Measurements from ENCODE around the gene AP4B1.

Gene AP4B1

DNA sequence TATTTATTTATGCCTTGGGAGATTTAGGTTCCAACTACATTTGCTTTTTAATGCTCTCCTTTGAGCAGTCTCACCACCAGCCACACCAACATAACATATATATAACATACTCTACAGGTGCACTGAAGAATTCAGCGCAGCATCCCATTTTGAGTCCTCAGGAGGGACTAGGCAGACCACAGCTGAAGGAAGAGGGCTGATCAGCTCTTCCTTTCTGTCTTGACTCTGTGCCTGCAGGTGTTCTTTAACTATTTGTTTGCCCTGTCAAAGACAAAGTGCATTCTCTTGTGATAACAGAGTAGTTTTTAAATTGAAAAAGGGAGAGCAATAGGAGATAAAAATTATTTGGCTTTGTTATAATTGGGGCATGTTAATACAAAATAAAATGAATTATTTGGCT is 41.5 kb upstream of the AP4B1 start:
- Histone ChIP-seq H2AFZ (ENCODE audit: low read depth, low read length, severe bottlenecking) (no peak overlapping the region), H3K9me3 (ENCODE audit: insufficient read depth, low read length) (no peaks in the 10 kb centered on the region), H3K79me2 (ENCODE audit: insufficient read depth, low read length) (peaks cover 79% of the 10 kb centered on the region), H3K9me2 (replicated peaks; ENCODE audit: insufficient read depth, low read length) (no peaks in the 10 kb centered on the region), H3F3A (ENCODE audit: insufficient read depth) (peaks cover 14% of the 10 kb centered on the region; the same call in 1 of the 2 replicates), H4K20me1 (ENCODE audit: low read depth, low read length) (no peaks in the 10 kb centered on the region; the same call in 1 of the 2 replicates), H3K4me2 (ENCODE audit: low read depth, low read length, poor library complexity, severe bottlenecking) (peak overlapping the region; percentile 31), H3K36me3 (ENCODE audit: low read length) (peaks cover 27% of the 10 kb centered on the region), H3K27ac (ENCODE audit: low read depth, low read length) (peak overlapping the region; percentile 36; the same call in 1 of the 2 replicates), H3K27me3 (ENCODE audit: low read length) (no peaks in the 10 kb centered on the region), H3K4me3 (ENCODE audit: insufficient read depth, low read length, poor library complexity, severe bottlenecking) (no peak overlapping the region), H3K9ac (ENCODE audit: low read length) (no peak overlapping the region)
- no peak for TF ChIP-seq EZH2phosphoT487 (conservative IDR thresholded peaks at IDR 0.05; ENCODE audit: low read length)

GRCh38 chr1:113945329-113945728 is 40.7 kb upstream of the AP4B1 start:
- Histone ChIP-seq H3F3A (ENCODE audit: insufficient read depth) (peaks cover 14% of the 10 kb centered on the region; the same call in 1 of the 2 replicates), H3K4me2 (ENCODE audit: low read depth, low read length, poor library complexity, severe bottlenecking) (peak overlapping the region; percentile 31), H3K27me3 (ENCODE audit: low read length) (no peaks in the 10 kb centered on the region), H2AFZ (ENCODE audit: low read depth, low read length, severe bottlenecking) (no peak overlapping the region), H3K9ac (ENCODE audit: low read length) (no peak overlapping the region), H3K4me3 (ENCODE audit: insufficient read depth, low read length, poor library complexity, severe bottlenecking) (no peak overlapping the region), H3K9me3 (ENCODE audit: insufficient read depth, low read length) (no peaks in the 10 kb centered on the region), H3K27ac (ENCODE audit: low read depth, low read length) (no peak overlapping the region), H3K36me3 (ENCODE audit: low read length) (peaks cover 30% of the 10 kb centered on the region), H3K9me2 (replicated peaks; ENCODE audit: insufficient read depth, low read length) (no peaks in the 10 kb centered on the region), H3K79me2 (ENCODE audit: insufficient read depth, low read length) (peaks cover 76% of the 10 kb centered on the region), H4K20me1 (ENCODE audit: low read depth, low read length) (no peaks in the 10 kb centered on the region; the same call in 1 of the 2 replicates)
- TF ChIP-seq CTCF (IDR thresholded peaks at IDR 0.05; ENCODE audit: insufficient read depth, low read length, poor library complexity, severe bottlenecking): no peak
- no peak for TF ChIP-seq EZH2phosphoT487 (conservative IDR thresholded peaks at IDR 0.05; ENCODE audit: low read length)

DNA sequence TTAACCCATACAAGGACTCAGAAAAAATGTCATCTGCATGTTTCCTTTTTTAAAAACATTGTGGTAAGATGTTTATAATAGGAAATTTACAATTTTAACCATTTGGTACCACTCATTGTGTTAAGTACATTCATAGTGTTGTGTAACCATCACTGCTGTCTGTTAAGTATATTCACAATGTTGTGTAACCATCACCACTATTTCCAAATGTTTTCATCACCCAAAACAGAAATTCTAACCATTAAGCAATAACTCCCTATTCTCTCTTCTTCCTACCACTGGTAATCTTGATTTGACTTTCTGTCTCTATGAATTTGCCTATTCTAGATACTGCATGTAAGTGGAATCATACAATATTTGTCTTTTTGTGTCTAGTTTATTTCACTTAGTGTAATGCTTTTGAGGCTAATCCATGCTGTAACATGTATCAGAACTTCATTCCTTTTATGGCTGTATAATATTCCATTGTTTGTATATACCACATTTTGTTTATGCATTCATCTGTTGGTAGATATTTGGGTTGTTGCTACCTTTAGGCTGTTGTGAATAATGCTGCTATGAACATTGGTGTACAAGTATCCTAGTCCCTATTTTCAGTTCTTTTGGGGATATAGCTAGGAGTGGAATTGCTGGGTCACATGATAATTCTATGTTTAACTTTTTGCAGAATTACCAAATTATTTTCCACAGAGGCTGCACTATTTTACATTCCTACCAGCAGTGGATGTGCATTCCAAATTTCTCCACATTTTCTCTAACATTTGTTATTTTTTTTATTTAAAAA is 38.6 kb upstream of the AP4B1 start:
- peaks cover 30% of the 10 kb centered on the region for H3K36me3 ChIP-seq (ENCODE audit: low read length)
- no peak overlapping the region for H3K9ac ChIP-seq (ENCODE audit: low read length)
- no peak overlapping the region for H3K4me3 ChIP-seq (ENCODE audit: insufficient read depth, low read length, poor library complexity, severe bottlenecking)
- TF ChIP-seq CTCF (IDR thresholded peaks at IDR 0.05; ENCODE audit: insufficient read depth, low read length, poor library complexity, severe bottlenecking): no peak
- no peak overlapping the region for H3K27ac ChIP-seq (ENCODE audit: low read depth, low read length)
- no peak overlapping the region for H3K4me2 ChIP-seq (ENCODE audit: low read depth, low read length, poor library complexity, severe bottlenecking)
- no peaks in the 10 kb centered on the region; the same call in 1 of the 2 replicates for H4K20me1 ChIP-seq (ENCODE audit: low read depth, low read length)
- H3K9me3 ChIP-seq (ENCODE audit: insufficient read depth, low read length): no peaks in the 10 kb centered on the region
- no peaks in the 10 kb centered on the region for H3K27me3 ChIP-seq (ENCODE audit: low read length)
- H3F3A ChIP-seq (ENCODE audit: insufficient read depth): peaks cover 14% of the 10 kb centered on the region; the same call in 1 of the 2 replicates
- H3K9me2 ChIP-seq (replicated peaks; ENCODE audit: insufficient read depth, low read length): no peaks in the 10 kb centered on the region
- H3K79me2 ChIP-seq (ENCODE audit: insufficient read depth, low read length): peaks cover 77% of the 10 kb centered on the region
- H2AFZ ChIP-seq (ENCODE audit: low read depth, low read length, severe bottlenecking): no peak overlapping the region

- peaks cover 30% of the 10 kb centered on the region for H3K36me3 ChIP-seq (ENCODE audit: low read length)
- no peak overlapping the region for H3K4me3 ChIP-seq (ENCODE audit: insufficient read depth, low read length, poor library complexity, severe bottlenecking)
- no peaks in the 10 kb centered on the region for H3K9me3 ChIP-seq (ENCODE audit: insufficient read depth, low read length)
- H4K20me1 ChIP-seq (ENCODE audit: low read depth, low read length): peaks cover under 1% of the 10 kb centered on the region; the same call in 1 of the 2 replicates
- peaks cover 77% of the 10 kb centered on the region for H3K79me2 ChIP-seq (ENCODE audit: insufficient read depth, low read length)
- no peak overlapping the region for H3K9ac ChIP-seq (ENCODE audit: low read length)
- no peak for TF ChIP-seq EZH2phosphoT487 (conservative IDR thresholded peaks at IDR 0.05; ENCODE audit: low read length)
- no peak for TF ChIP-seq CTCF (IDR thresholded peaks at IDR 0.05; ENCODE audit: insufficient read depth, low read length, poor library complexity, severe bottlenecking)
- no peak overlapping the region for H2AFZ ChIP-seq (ENCODE audit: low read depth, low read length, severe bottlenecking)
- H3K4me2 ChIP-seq (ENCODE audit: low read depth, low read length, poor library complexity, severe bottlenecking): no peak overlapping the region
- no peaks in the 10 kb centered on the region for H3K9me2 ChIP-seq (replicated peaks; ENCODE audit: insufficient read depth, low read length)
- H3F3A ChIP-seq (ENCODE audit: insufficient read depth): peaks cover 14% of the 10 kb centered on the region; the same call in 1 of the 2 replicates
- H3K27ac ChIP-seq (ENCODE audit: low read depth, low read length): no peak overlapping the region
- no peaks in the 10 kb centered on the region for H3K27me3 ChIP-seq (ENCODE audit: low read length)
Measured at GRCh38 chr1:113942527-113942926, 37.9 kb upstream of the AP4B1 start.
